GM12864 (cell line): ENCODE data around the gene BEST1.

Experiments
- DNase-seq: peaks from one replicate; pipeline ENCODE4 v3.0.0-alpha.2; 2011; ENCODE audit warnings: low read depth
- H3K4me3 ChIP-seq: 2 replicates; pipeline ENCODE4 v1.5.1; 2011; ENCODE audit warnings: mild to moderate bottlenecking, low read depth, low read length, control low read depth
- TF ChIP-seq, protein P1 (sequence below): IDR thresholded peaks from 2 replicates; pipeline ENCODE4 v1.5.1; 2011; ENCODE audit warnings: low read depth, mild to moderate bottlenecking, moderate library complexity, low read length, control low read depth, inconsistent platforms; ENCODE audit errors: missing control alignments

Gene BEST1

DNA sequence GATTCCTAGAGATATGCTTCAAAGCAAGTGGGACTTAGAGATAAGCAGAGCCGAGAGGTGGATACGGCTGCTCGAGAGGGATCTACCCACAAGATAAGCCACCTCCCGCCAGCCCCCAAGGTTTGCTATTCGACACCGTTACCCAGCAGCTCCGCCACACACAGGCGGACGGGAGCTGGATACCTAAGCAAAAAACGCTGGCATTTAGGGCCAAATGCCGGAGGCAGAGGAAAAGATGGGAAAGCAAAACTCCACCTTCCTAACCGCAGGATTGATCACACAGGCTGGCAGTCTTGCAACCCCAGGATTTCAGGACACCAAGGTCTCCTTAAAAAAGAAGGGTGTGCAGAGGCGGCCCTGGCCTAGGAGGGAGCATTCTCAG, 16.6 kb downstream of the BEST1 start:
- no peak for DNase-seq
- H3K4me3 ChIP-seq, result peak overlapping the region; percentile 80
- TF ChIP-seq, protein P1, sequence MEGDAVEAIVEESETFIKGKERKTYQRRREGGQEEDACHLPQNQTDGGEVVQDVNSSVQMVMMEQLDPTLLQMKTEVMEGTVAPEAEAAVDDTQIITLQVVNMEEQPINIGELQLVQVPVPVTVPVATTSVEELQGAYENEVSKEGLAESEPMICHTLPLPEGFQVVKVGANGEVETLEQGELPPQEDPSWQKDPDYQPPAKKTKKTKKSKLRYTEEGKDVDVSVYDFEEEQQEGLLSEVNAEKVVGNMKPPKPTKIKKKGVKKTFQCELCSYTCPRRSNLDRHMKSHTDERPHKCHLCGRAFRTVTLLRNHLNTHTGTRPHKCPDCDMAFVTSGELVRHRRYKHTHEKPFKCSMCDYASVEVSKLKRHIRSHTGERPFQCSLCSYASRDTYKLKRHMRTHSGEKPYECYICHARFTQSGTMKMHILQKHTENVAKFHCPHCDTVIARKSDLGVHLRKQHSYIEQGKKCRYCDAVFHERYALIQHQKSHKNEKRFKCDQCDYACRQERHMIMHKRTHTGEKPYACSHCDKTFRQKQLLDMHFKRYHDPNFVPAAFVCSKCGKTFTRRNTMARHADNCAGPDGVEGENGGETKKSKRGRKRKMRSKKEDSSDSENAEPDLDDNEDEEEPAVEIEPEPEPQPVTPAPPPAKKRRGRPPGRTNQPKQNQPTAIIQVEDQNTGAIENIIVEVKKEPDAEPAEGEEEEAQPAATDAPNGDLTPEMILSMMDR, result no peak

DNA sequence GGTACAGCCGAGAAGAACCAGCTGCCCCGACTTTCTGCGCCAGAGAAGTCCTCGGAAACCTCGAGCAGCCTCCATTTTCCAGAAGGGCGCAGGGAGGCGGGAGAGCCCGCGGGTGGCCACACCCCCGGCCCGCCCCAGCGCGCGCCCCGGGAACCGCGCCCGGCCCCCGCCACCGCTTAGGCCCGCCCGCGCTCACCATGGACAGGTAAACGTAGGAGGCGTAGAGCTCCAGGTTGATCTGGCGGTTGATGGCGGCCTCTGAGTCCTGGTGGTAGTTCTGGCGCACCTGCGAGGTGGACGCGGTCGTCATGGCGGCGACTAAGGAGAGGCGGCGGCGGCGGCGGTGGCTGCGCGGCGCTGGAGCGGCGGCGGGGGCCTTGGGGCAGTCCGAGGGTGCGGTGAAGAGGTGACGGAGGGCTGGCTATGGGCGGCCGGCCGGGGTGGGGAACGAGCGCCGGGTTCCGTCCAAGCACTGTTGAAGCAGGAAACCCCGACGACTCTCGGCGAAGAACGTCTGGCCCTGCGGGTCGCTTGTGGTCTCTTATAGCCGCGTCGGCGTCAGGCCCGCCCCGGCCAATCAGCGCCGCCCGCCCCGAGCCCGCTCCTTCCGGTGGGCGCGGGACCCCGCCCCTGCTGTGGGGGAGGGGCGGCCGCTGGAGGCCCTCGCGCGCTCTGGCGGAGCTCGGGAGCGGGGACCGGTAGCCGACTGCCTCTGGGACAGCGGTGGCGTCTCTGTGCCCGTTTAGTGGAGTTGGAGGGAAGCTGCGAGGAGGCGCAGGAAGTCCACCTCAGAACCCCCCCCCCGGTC, 17.2 kb downstream of the BEST1 start, which contains the start of gene FTH1:
Gene FTH1, minus strand, starts transcription at position 519 of the 808 bp plus-strand sequence. Its CDS starts 209 bp downstream, at position 310.
- DNase-seq, result peak; percentile 57
- H3K4me3 ChIP-seq, result peak within 1 kb of the TSS; percentile 80
- TF ChIP-seq, protein P1, result no peak

DNA sequence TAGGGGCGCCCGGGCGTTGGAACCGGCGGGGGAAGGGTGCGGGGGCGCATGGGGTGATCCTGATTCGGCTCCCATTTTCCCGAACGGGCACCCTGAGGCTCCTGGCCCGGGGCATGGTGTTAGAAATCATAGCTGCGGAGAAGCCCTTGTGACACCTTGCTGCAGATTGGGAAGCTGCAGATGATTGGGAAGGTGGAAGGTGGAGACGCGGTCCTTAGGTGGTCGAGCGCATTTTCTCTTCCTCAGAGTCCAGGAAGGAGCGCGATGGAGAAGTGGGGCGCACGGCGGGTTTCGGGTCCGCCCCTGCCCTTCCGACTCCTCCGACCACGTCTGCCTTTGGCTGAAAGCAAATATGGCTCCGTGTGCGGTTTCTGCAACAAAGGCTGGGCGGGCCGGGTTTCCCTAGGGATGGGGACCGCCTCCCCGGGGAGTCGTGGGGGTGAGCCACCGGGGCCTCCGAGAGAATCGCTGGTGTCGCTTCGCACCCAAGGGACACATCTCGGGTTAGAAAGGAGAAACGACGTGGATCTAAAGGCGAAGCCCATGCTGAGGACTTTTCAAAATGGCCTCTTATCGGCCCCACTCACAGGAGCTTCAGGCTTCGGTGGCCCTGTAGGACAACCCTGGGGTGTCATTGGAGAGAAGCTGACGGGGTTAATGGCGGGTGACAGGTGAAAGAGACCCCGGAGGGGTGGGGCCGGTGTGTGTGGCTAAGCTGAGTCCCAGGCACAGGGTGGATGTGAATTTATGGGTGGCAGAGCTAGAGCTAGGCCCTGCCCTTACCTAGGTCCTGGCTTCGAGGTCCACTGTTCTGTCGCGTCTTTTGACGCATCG, 18.0 kb downstream of the BEST1 start:
- peak overlapping the region; percentile 80 for H3K4me3 ChIP-seq
- DNase-seq, result peak; percentile 42
- TF ChIP-seq, protein P1, result no peak

DNA sequence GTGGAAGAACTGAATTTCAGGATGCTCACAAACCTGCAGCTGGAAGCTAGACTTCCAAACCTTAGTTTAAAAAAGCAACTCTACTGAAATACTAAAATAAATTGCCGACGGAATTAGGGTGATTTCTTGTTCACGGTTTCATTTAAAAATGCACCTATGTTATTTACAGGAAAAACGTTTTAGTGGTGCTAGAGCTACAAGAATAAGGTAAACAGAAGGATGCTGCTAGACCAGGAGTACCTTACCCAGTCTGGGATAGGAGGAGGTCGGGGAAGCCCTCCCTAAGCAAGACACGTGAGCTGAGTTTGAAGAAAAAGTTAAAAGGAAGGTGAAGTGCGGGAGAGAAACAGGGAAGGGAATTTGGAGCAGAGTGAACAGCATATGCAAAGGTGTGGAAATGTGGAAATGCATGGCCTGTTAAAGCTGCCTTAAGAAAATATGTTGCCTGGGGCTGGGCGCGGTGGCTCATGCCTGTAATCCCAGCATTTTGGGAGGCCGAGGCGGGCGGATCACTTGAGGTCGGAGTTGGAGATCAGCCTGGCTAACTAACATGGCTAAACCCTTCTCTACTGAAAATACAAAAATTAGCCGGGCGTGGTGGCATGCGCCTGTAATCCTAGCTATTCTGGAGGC, 18.7 kb downstream of the BEST1 start:
- no peak for DNase-seq
- TF ChIP-seq, protein P1, result no peak
- H3K4me3 ChIP-seq, result peak overlapping the region; percentile 80; the same call in 1 of the 2 replicates

DNA sequence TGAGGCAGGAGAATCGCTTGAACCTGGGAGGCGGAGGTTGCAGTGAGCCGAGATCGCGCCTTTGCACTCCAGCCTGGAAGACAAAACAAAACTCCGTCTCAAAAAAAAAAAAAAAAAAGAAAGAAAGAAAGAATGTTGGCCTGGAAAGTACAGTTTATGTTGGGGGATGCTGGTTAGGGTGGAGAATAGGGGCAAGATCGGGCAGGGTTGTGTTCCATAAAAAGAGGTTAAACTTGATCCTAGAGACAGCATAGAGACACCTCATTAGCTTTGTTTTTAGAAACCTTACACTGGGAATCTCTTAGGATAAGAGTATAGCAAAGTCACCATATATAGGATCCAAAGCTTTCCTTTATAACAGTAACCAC, 19.2 kb downstream of the BEST1 start:
- no peak for DNase-seq
- H3K4me3 ChIP-seq, result no peak overlapping the region
- TF ChIP-seq, protein P1, result no peak

DNA sequence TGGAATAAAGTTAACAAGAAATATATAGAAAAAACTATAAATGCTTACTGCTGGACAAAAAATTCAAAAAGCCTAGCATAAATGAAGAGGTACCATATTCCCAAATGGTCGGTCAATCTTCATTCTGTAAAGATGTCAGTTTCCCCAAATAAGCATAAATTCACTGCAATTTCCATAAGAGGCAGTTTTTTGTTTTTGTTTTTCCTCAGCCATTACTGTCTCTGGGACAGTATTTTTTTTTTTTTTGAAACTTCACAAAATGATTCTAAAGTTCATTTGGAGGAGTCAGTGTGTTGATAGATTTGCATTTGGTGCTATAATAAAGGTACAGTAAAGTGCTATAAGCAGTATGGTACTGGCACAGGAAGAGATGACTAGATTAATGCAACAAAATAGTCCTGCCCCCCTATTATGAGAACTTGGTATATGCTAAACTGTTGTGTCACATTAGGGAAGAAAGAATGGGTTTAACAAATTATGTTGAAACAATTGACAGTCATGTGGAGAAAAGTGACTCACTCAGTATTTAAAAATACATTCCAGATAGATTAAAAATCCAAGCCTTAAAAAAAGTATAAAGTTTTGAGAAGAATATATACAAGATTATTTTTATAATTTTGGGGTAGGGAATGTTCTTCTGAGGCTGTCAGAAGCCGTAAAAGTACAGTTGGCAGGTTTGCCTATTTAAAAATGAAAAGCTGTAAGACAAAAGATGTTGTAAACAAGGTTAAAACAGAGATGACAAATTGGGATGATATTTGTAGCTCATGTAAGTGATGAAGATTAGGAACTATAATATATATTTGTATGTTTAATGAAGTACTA, 19.9 kb downstream of the BEST1 start:
- TF ChIP-seq, protein P1, result no peak
- DNase-seq, result no peak
- H3K4me3 ChIP-seq, result no peak overlapping the region
